Transverse colon (tissue), 4 donors: ENCODE results near the gene ANXA1. TPM values are rescaled to one million over a fixed set of nuclear protein-coding genes. Genes with fewer than 3 reads are reported as not detected.

Experiments
- DNase-seq: peaks from one replicate; pipeline ENCODE4 v3.0.0-alpha.2; 2019
- H3K27ac ChIP-seq, 4 donors: fragments of 200-600 bp; sonication (generic); 2 replicates each; pipeline ENCODE4 v1.5.1; 2016 to 2018; ENCODE audit warnings: inconsistent platforms in 4 of 4
- H3K27me3 ChIP-seq: fragments of 200-600 bp; sonication (generic); 2 replicates; pipeline ENCODE4 v1.5.1; 2017; ENCODE audit warnings: inconsistent platforms
- H3K36me3 ChIP-seq, 4 donors: fragments of 200-600 bp; sonication (generic); 2 replicates each; pipeline ENCODE4 v1.5.1; 2017 to 2019; ENCODE audit warnings: inconsistent platforms in 4 of 4
- H3K4me1 ChIP-seq, 4 donors: fragments of 200-600 bp; sonication (generic); 2 replicates each; pipeline ENCODE4 v1.5.1; 2017 to 2020; ENCODE audit warnings: inconsistent platforms in 4 of 4
- H3K4me3 ChIP-seq, 4 donors: fragments of 200-600 bp; sonication (generic); 1 replicate in 1 of 4; 2 replicates in 3 of 4; pipeline versions ENCODE4 v1.5.1 to v1.6.1; 2017 to 2019; ENCODE audit warnings: inconsistent platforms in 4 of 4
- H3K9me3 ChIP-seq, 2 donors: fragments of 200-600 bp; sonication (generic); 2 replicates each; pipeline ENCODE4 v1.5.1; 2017 to 2019; ENCODE audit warnings: inconsistent platforms in 2 of 2
- CTCF ChIP-seq, 5 experiments: fragments of 200-600 bp in 3 of 5; fragments of 450-650 bp in 2 of 5; sonication (generic) in 3 of 5; IDR thresholded peaks; 1 replicate in 2 of 5; 2 replicates in 3 of 5; pipeline ENCODE4 v1.5.1; 2016 to 2017; ENCODE audit warnings: antibody characterized with exemption in 5 of 5, inconsistent platforms in 3 of 5, mild to moderate bottlenecking in 2 of 5, moderate library complexity in 1 of 5
- EP300 ChIP-seq: sonication (generic); formaldehyde crosslinking; IDR thresholded peaks from one replicate; pipeline ENCODE4 v1.6.1; 2017; ENCODE audit warnings: antibody characterized with exemption, low read depth
- POLR2A ChIP-seq: fragments of 450-650 bp; IDR thresholded peaks from one replicate; pipeline ENCODE4 v1.6.1; 2016; ENCODE audit warnings: antibody characterized with exemption, mild to moderate bottlenecking, moderate library complexity
- POLR2AphosphoS5 ChIP-seq, 3 donors: sonication (generic); formaldehyde crosslinking; IDR thresholded peaks; one replicate each; pipeline ENCODE4 v1.6.1; 2016; ENCODE audit warnings: antibody characterized with exemption in 3 of 3
- WGBS, 2 donors: methylation state at CpG; one replicate each; pipeline ENCODE4 v1.1.5; 2018; ENCODE audit warnings: low coverage in 1 of 2; 5-methylcytosine and 5-hydroxymethylcytosine counted together
- in situ Hi-C, 4 donors: fragments of 200-750 bp; cut with MboI; loops; one replicate each; pipeline versions ENCODE4 v1.15.0 to v1.15.1; 2017; ENCODE audit warnings: low sequenced_read_pairs in 3 of 4, low pct_ligation_motif_present in 1 of 4, low pct_unique_long_range_greater_than_20kb in 1 of 4
- intact Hi-C: fragments of 100-400 bp; cut with DNase I; formaldehyde crosslinking; loops from one replicate; pipeline ENCODE4 v1.15.1; 2023; ENCODE audit warnings: low total_unique reads
- total RNA-seq, 4 donors: library from RNA; depleted of rRNA; stranded (reverse); fragments of >200 nt; gene quantifications; one replicate each; pipeline ENCODE4 v1.1.0, GENCODE V29; 2016

ANXA1 gene
- total RNA-seq, 4 donors from 2014 or later, result 33.3 to 160 (median 66.9) TPM

GRCh38 chr9:73118286-73118685 lies 33.4 kb upstream of the ANXA1 start:
- intact Hi-C loops, result no loop called here
- H3K27me3 ChIP-seq, result no peaks in the 10 kb centered on the region

GRCh38 chr9:73118898-73119554 lies 32.6 kb upstream of the ANXA1 start:
- no peak overlapping the region for H3K27ac ChIP-seq
- in situ Hi-C loops (no loop called here), intact Hi-C loops (no loop called here)
- DNase-seq, result no peak
- no peak overlapping the region for H3K4me3 ChIP-seq
- TF ChIP-seq CTCF (IDR thresholded peaks at IDR 0.05), result no peak
- no peak for TF ChIP-seq POLR2AphosphoS5 (IDR thresholded peaks at IDR 0.05)
- TF ChIP-seq EP300, result no peak
- TF ChIP-seq POLR2A, result no peak
- H3K27me3 ChIP-seq, result no peaks in the 10 kb centered on the region
- no peaks in the 10 kb centered on the region for H3K9me3 ChIP-seq
- no peaks in the 10 kb centered on the region for H3K36me3 ChIP-seq
- no peaks in the 10 kb centered on the region for H3K4me1 ChIP-seq
- WGBS, 2 donors, result 84 to 93% methylated on average over 2 to 4 of the region's 4 CpGs

More at GRCh38 chr9:73118286-73118685, 33.4 kb upstream of the ANXA1 start:
- no peaks in the 10 kb centered on the region for H3K36me3 ChIP-seq
- no peak overlapping the region for H3K27ac ChIP-seq
- H3K4me3 ChIP-seq, result no peak overlapping the region
- TF ChIP-seq EP300 (no peak), POLR2A (no peak), CTCF (IDR thresholded peaks at IDR 0.05) (no peak), POLR2AphosphoS5 (IDR thresholded peaks at IDR 0.05) (no peak)
- DNase-seq, result no peak
- no peaks in the 10 kb centered on the region for H3K4me1 ChIP-seq
- no peaks in the 10 kb centered on the region for H3K9me3 ChIP-seq
- in situ Hi-C loops, result no loop called here

GRCh38 chr9:73121375-73121935 lies 30.2 kb upstream of the ANXA1 start:
- TF ChIP-seq CTCF (IDR thresholded peaks at IDR 0.05) (no peak), POLR2AphosphoS5 (IDR thresholded peaks at IDR 0.05) (no peak), POLR2A (no peak), EP300 (no peak)
- 63 to 69% methylated on average over 1 of the region's 1 CpG for WGBS, 2 donors
- intact Hi-C loops, result no loop called here
- in situ Hi-C loops, result no loop called here
- no peak for DNase-seq
- H3K36me3 ChIP-seq, result no peaks in the 10 kb centered on the region
- H3K27ac ChIP-seq, result no peak overlapping the region
- H3K4me1 ChIP-seq, result no peaks in the 10 kb centered on the region
- no peaks in the 10 kb centered on the region for H3K27me3 ChIP-seq
- H3K9me3 ChIP-seq, result no peaks in the 10 kb centered on the region
- no peak overlapping the region for H3K4me3 ChIP-seq

- H3K4me3 ChIP-seq, result no peak overlapping the region
- intact Hi-C loops, result no loop called here
- no peak for DNase-seq
- H3K36me3 ChIP-seq, result no peaks in the 10 kb centered on the region
- in situ Hi-C loops, result no loop called here
- no peak for TF ChIP-seq CTCF (IDR thresholded peaks at IDR 0.05)
- no peak for TF ChIP-seq EP300
- no peak for TF ChIP-seq POLR2AphosphoS5 (IDR thresholded peaks at IDR 0.05)
- TF ChIP-seq POLR2A, result no peak
- no peaks in the 10 kb centered on the region for H3K9me3 ChIP-seq
- no peaks in the 10 kb centered on the region for H3K4me1 ChIP-seq
- H3K27me3 ChIP-seq, result no peaks in the 10 kb centered on the region
- WGBS, 2 donors, result 50 to 65% methylated on average over 1 of the region's 1 CpG
- no peak overlapping the region for H3K27ac ChIP-seq
Measured at GRCh38 chr9:73125651-73126050, 26.0 kb upstream of the ANXA1 start.
